CD14-positive monocyte (primary cell): Measurements from ENCODE around the gene CMC2. TPM values are rescaled to one million over a fixed set of nuclear protein-coding genes. Genes with fewer than 3 reads are reported as not detected.

Experiments
- DNase-seq, 3 donors: peaks; one replicate each; pipeline ENCODE4 v3.0.0-alpha.2; 2011 to 2022
- H2AFZ ChIP-seq: 2 replicates; pipeline ENCODE4 v1.6.0; 2012; ENCODE audit warnings: mild to moderate bottlenecking, low read depth, low read length, inconsistent platforms; ENCODE audit not compliant: insufficient read depth, poor library complexity, severe bottlenecking
- H3K27ac ChIP-seq, 2 donors: 1 replicate in 1 of 2; 2 replicates in 1 of 2; pipeline ENCODE4 v1.5.1; 2012 to 2013; ENCODE audit warnings: low read length in 2 of 2, control low read depth in 1 of 2, inconsistent platforms in 1 of 2, low read depth in 1 of 2, mild to moderate bottlenecking in 1 of 2
- H3K27me3 ChIP-seq, 2 donors: one replicate each; pipeline versions ENCODE4 v1.6.0 to v1.6.1; 2011 to 2013; ENCODE audit warnings: low read length in 2 of 2; ENCODE audit not compliant: control insufficient read depth in 2 of 2, insufficient read depth in 2 of 2
- H3K36me3 ChIP-seq, 2 donors: replicated peaks in 1 of 2; 1 replicate in 1 of 2; 2 replicates in 1 of 2; pipeline versions ENCODE4 v1.5.1 to v1.6.1; 2012 to 2013; ENCODE audit warnings: low read length in 2 of 2, control low read depth in 1 of 2, inconsistent platforms in 1 of 2, mild to moderate bottlenecking in 1 of 2; ENCODE audit not compliant: insufficient read depth in 2 of 2, control insufficient read depth in 1 of 2
- H3K4me1 ChIP-seq, 2 donors: 1 replicate in 1 of 2; 2 replicates in 1 of 2; pipeline versions ENCODE4 v1.5.1 to v1.6.1; 2012 to 2013; ENCODE audit warnings: low read length in 2 of 2, control low read depth in 1 of 2, inconsistent platforms in 1 of 2, mild to moderate bottlenecking in 1 of 2, moderate library complexity in 1 of 2; ENCODE audit not compliant: insufficient read depth in 2 of 2, control insufficient read depth in 1 of 2
- H3K4me2 ChIP-seq: replicated peaks from 2 replicates; pipeline ENCODE3; 2012; ENCODE audit warnings: low read length, moderate library complexity, mild to moderate bottlenecking; ENCODE audit not compliant: poor library complexity, severe bottlenecking; ENCODE audit errors: extremely low read depth
- H3K4me3 ChIP-seq, 3 experiments: fragments of 200-600 bp in 1 of 3; sonication (generic) in 1 of 3; replicated peaks in 1 of 3; 1 replicate in 2 of 3; 2 replicates in 1 of 3; pipeline ENCODE4 v1.5.1; 2011 to 2013; ENCODE audit warnings: low read length in 3 of 3, mild to moderate bottlenecking in 3 of 3, control low read depth in 2 of 3, low read depth in 2 of 3, inconsistent platforms in 1 of 3, moderate library complexity in 1 of 3
- H3K79me2 ChIP-seq: 2 replicates; pipeline ENCODE4 v1.6.0; 2012; ENCODE audit warnings: mild to moderate bottlenecking, control low read depth, inconsistent platforms, low read length, moderate library complexity; ENCODE audit not compliant: insufficient read depth
- H3K9ac ChIP-seq: 2 replicates; pipeline ENCODE4 v1.6.0; 2017; ENCODE audit warnings: low read length, mild to moderate bottlenecking; ENCODE audit not compliant: insufficient read depth, poor library complexity, severe bottlenecking
- H3K9me3 ChIP-seq, 2 donors: replicated peaks in 1 of 2; 1 replicate in 1 of 2; 2 replicates in 1 of 2; pipeline versions ENCODE4 v1.5.1 to v1.6.1; 2012 to 2013; ENCODE audit warnings: low read length in 2 of 2, control low read depth in 1 of 2; ENCODE audit not compliant: control insufficient read depth in 1 of 2, insufficient read depth in 1 of 2
- H4K20me1 ChIP-seq: 2 replicates; pipeline ENCODE4 v1.6.0; 2012; ENCODE audit warnings: mild to moderate bottlenecking, low read length, control low read depth, moderate library complexity; ENCODE audit not compliant: insufficient read depth
- H3K27ac Mint-ChIP-seq, 7 donors: one replicate each; pipeline ENCODE4 v1.8.0; 2020; ENCODE audit warnings: mild to moderate bottlenecking in 7 of 7, mixed read lengths in 7 of 7, moderate library complexity in 6 of 7, inconsistent platforms in 2 of 7
- H3K27me3 Mint-ChIP-seq, 3 donors: one replicate each; pipeline ENCODE4 v1.8.0; 2021 to 2022; ENCODE audit warnings: low read depth in 3 of 3, mild to moderate bottlenecking in 3 of 3, mixed read lengths in 3 of 3, moderate library complexity in 3 of 3, inconsistent platforms in 1 of 3
- H3K36me3 Mint-ChIP-seq, 2 donors: one replicate each; pipeline ENCODE4 v1.8.0; 2020; ENCODE audit warnings: mixed read lengths in 2 of 2, inconsistent platforms in 1 of 2, mild to moderate bottlenecking in 1 of 2
- H3K4me1 Mint-ChIP-seq: one replicate; pipeline ENCODE4 v1.8.0; 2020; ENCODE audit warnings: mild to moderate bottlenecking, mixed read lengths
- H3K4me3 Mint-ChIP-seq, 2 donors: one replicate each; pipeline ENCODE4 v1.8.0; 2020; ENCODE audit warnings: mild to moderate bottlenecking in 2 of 2, mixed read lengths in 2 of 2, moderate library complexity in 1 of 2
- H3K9me3 Mint-ChIP-seq, 7 donors: one replicate each; pipeline ENCODE4 v1.8.0; 2020 to 2022; ENCODE audit warnings: mixed read lengths in 7 of 7, mild to moderate bottlenecking in 6 of 7, moderate library complexity in 6 of 7, inconsistent platforms in 2 of 7
- WGBS: methylation state at CpG from one replicate; pipeline ENCODE4 v1.1.5; 2013; ENCODE audit warnings: missing lambda C conversion rate; ENCODE audit not compliant: insufficient coverage; 5-methylcytosine and 5-hydroxymethylcytosine counted together
- intact Hi-C, 2 donors: fragments of 100-400 bp; cut with micrococcal nuclease; formaldehyde crosslinking; loops; one replicate each; pipeline versions ENCODE4 v1.15.0 to v1.15.1; 2023
- polyA plus RNA-seq, 3 donors: library from polyadenylated mRNA; depleted of rRNA in 1 of 3; unstranded in 2 of 3; stranded (reverse) in 1 of 3; fragments of 300-500 nt in 2 of 3; fragments of >200 nt in 1 of 3; fragmentation: Illumina TruSeq in 2 of 3; gene quantifications; 1 replicate in 2 of 3; 2 replicates in 1 of 3; pipeline ENCODE4 v1.2.3, GENCODE V29; 2012 to 2021
- TF ChIP-seq, protein P1 (sequence below): fragments of 200-600 bp; IDR thresholded peaks from one replicate; pipeline ENCODE4 v1.8.0; 2022; ENCODE audit warnings: antibody characterized with exemption, mild to moderate bottlenecking

Gene CMC2
- polyA plus RNA-seq, 3 donors = 55.3 to 79.5 (median 70.7) TPM

DNA sequence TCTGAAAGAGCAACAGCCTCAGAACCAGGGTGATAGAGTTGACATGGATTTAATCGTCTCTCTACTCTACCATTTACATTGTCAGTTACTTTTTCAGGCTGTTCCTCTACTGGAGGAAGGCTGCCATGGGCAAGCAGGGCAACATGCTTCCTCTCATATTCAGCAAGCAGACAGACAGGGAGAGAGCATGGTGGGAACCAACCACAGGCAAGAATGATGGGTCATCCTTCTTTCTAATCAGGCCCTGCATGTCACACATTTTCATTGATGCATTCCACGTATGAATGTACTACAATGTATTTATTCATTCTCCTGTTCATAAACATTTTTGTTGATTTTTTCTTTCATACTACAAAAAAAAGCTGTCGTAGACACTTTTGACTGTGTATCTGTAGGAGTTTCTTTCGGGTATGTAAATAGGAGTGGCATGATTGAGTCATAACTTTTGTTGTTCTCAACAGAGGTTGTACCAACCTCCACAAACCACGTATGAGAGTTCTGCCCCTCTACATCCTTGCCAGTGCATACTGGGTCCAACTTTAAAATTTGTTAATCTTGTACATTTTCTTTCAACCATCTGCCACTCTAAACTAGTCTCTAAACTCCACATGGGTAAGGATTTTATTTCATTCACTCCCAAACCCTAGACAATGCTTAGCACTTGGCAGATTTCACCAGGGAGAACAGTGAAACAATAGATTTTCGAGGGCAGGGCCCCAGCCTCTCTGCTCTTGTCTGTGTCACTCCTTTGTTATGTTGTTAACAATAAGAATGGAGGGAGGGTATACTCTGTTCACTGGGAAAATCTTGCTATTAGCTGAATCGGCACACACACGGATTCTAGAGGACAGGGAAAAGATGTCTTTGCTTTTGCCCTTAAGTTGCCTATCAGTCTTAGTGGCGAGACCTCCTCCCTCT is 58.7 kb downstream of the CMC2 start:
- no peak overlapping the region for H3K9ac ChIP-seq
- H2AFZ ChIP-seq = no peak overlapping the region
- no peak overlapping the region for H3K4me3 Mint-ChIP-seq
- 100% methylated on average over 1 of the region's 9 CpGs for whole genome bisulfite sequencing
- intact Hi-C loops = no loop called here
- H3K36me3 Mint-ChIP-seq = no peaks in the 10 kb centered on the region
- H3K4me1 Mint-ChIP-seq = peaks cover 1% of the 10 kb centered on the region
- H3K27ac ChIP-seq = no peak overlapping the region
- no peak overlapping the region for H3K4me3 ChIP-seq
- H3K27ac Mint-ChIP-seq = no peak overlapping the region
- H4K20me1 ChIP-seq = no peaks in the 10 kb centered on the region
- no peaks in the 10 kb centered on the region for H3K9me3 ChIP-seq
- peaks cover 0 to 3% (median 2%) of the 10 kb centered on the region in 3 donors for H3K27me3 Mint-ChIP-seq
- peaks cover 0 to 5% (median 1%) of the 10 kb centered on the region in 7 donors for H3K9me3 Mint-ChIP-seq
- no peak for DNase-seq
- TF ChIP-seq, protein P1, sequence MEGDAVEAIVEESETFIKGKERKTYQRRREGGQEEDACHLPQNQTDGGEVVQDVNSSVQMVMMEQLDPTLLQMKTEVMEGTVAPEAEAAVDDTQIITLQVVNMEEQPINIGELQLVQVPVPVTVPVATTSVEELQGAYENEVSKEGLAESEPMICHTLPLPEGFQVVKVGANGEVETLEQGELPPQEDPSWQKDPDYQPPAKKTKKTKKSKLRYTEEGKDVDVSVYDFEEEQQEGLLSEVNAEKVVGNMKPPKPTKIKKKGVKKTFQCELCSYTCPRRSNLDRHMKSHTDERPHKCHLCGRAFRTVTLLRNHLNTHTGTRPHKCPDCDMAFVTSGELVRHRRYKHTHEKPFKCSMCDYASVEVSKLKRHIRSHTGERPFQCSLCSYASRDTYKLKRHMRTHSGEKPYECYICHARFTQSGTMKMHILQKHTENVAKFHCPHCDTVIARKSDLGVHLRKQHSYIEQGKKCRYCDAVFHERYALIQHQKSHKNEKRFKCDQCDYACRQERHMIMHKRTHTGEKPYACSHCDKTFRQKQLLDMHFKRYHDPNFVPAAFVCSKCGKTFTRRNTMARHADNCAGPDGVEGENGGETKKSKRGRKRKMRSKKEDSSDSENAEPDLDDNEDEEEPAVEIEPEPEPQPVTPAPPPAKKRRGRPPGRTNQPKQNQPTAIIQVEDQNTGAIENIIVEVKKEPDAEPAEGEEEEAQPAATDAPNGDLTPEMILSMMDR = no peak
- no peaks in the 10 kb centered on the region for H3K27me3 ChIP-seq
- H3K4me2 ChIP-seq = no peak overlapping the region
- no peaks in the 10 kb centered on the region for H3K4me1 ChIP-seq
- H3K79me2 ChIP-seq = no peaks in the 10 kb centered on the region
- no peaks in the 10 kb centered on the region for H3K36me3 ChIP-seq

DNA sequence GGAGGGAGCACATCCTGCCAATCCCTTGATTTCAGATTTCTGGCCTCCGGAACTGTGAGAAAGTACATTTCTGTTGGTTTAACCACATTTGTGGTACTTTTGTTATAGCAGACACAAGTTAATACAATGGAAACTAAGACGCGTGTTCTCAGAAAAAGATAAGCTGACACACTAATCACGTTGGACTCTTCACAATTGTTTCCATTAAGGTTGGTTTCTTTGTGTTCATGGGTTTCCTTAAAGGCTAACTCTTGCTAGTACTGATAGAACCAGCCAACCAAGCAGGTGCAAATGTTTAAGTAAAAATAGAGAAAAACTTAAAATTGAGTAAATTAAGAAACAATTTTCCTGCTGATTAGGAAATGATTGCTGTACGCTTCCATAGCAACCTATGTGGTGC is 59.4 kb downstream of the CMC2 start:
- Histone ChIP-seq H3K9me3 (no peaks in the 10 kb centered on the region), H3K4me2 (no peak overlapping the region), H3K4me1 (no peaks in the 10 kb centered on the region), H3K4me3 (no peak overlapping the region), H3K27me3 (no peaks in the 10 kb centered on the region), H3K9ac (no peak overlapping the region), H3K36me3 (no peaks in the 10 kb centered on the region), H2AFZ (no peak overlapping the region), H3K79me2 (no peaks in the 10 kb centered on the region), H3K27ac (no peak overlapping the region), H4K20me1 (no peaks in the 10 kb centered on the region)
- WGBS = 88% methylated on average over 1 of the region's 5 CpGs
- H3K4me1 Mint-ChIP-seq = peaks cover 1% of the 10 kb centered on the region
- TF ChIP-seq, protein P1 = no peak
- no peak for DNase-seq
- H3K4me3 Mint-ChIP-seq = no peak overlapping the region
- peaks cover under 1 to 10% (median 3%) of the 10 kb centered on the region in 7 donors for H3K9me3 Mint-ChIP-seq
- H3K27me3 Mint-ChIP-seq = peaks cover 0 to 3% (median 2%) of the 10 kb centered on the region in 3 donors
- no peaks in the 10 kb centered on the region for H3K36me3 Mint-ChIP-seq
- H3K27ac Mint-ChIP-seq = no peak overlapping the region
- intact Hi-C loops = no loop called here
